ENCODE results near the gene HP1BP3. TPM values are rescaled to one million over a fixed set of nuclear protein-coding genes. Genes with fewer than 3 reads are reported as not detected.

The HP1BP3 gene
- polyA plus RNA-seq, 3 donors: 51.6 to 108 (median 70.0) TPM

DNA sequence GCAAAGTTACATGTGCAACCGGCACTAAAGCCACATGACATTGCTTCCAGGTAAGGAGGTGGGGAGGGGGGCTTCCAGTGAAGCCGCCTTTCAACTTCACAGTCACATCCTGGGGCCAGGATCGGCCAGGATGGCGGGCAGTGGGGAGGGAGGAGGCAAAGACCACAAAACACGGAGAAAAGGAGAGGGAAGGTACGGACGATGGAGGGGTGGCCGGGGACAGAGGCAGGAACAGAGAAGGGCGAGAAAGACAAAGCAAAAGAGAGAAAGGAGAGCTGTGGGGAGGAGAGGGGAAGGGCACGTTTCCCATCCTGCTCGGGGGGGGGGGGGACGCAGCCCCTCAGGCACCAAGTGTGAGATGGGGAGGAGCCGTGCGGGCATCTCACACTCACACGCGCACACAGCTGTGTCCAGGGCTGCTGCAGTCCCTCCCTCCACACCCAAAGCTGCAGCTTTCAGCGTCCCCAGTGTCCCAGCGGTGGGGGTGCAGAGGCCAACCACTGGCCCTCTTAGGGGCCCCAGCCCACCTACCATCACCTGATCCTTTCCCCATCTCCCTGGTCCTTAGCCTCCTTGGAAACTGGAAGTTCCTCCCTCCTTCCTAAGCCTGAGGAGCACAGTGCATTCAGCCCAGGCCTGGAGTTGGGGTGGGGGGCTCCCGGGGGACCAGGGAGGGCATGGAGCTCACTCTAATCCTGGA lies 57.0 kb downstream of the HP1BP3 start:
- WGBS, 3 donors: 15 to 22% (median 15%) methylated on average over 14 to 19 of the region's 19 CpGs
- H3K27ac ChIP-seq (ENCODE audit: low read depth, low read length): no peak overlapping the region

DNA sequence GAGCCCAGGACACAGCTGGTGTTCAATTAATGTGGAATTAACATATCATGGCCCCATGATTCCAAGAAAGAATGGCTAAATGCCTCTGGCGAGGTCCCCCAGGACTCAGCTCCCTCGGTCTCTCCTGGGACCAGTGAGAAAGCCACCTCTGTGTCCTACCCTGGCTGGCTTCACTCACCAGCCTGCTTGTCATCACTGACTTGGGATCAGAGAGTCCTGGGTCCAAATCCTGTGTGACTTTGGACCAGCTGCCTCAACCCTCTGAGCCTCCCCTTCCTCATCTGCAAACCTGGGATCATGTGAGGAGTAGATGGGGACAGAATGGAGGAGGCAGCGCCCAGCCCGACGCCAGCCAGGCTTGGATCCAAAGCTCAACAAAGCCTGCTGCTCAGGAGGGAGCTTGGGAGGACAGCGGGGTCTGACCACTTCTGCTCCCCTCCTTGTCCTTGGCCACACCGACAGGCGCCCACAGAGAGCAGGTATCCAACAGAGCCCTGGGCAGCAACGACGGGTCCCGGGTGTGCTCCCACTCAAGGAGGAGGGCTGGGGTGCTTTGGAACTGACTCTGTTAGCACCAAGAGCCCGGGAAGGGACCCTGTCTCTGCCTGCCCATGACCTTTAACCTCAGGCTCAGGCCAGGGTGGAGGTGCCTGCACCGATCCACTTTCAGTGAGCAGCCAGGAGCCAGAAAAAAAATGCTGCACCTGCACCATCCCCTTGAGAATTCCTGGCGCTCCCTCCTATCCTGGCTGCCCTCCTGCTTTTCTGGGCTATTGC lies 57.8 kb downstream of the HP1BP3 start:
- 51 to 60% (median 56%) methylated on average over 14 of the region's 14 CpGs for WGBS, 3 donors
- H3K27ac ChIP-seq (ENCODE audit: low read depth, low read length): no peak overlapping the region

DNA sequence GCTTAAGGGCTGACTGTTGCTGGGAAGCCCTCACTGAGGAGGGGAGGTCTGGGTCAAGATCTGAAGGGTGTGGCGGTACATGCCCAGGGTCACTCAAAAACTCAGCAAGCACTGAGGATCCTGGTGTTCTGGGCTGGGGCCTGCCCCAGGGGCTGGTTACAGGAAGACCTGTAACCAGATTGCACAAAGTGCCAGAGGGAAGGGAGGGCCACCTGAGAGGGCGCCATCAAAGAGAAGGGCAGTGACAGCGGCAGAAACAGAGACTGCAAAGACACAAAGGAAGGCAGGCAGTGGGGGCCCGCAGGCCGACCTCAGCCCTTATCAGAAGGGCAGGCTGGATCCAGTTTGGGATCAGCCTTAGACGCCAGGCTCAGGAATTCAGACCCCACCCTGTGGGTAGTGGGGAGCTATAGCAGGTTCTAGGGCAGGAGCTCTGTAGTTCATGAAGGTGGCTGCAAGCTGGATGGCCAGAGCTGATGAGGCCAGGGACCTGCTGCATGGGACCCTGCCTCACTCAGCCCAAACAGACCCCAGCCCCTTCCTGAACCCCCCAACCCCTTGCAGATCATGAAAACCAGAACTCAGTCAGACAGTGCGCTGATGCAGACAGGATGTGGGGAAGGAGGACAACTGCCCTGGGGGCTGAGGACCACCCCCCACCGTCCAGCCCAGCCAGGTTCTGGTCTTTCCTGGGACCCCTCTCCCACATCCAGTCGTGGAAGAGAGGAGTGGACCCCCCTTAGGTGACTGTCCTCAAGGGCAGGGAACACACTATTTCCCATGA lies 58.5 kb downstream of the HP1BP3 start:
- WGBS, 3 donors: 54 to 72% (median 63%) methylated on average over 9 of the region's 9 CpGs
- no peak overlapping the region for H3K27ac ChIP-seq (ENCODE audit: low read depth, low read length)

DNA sequence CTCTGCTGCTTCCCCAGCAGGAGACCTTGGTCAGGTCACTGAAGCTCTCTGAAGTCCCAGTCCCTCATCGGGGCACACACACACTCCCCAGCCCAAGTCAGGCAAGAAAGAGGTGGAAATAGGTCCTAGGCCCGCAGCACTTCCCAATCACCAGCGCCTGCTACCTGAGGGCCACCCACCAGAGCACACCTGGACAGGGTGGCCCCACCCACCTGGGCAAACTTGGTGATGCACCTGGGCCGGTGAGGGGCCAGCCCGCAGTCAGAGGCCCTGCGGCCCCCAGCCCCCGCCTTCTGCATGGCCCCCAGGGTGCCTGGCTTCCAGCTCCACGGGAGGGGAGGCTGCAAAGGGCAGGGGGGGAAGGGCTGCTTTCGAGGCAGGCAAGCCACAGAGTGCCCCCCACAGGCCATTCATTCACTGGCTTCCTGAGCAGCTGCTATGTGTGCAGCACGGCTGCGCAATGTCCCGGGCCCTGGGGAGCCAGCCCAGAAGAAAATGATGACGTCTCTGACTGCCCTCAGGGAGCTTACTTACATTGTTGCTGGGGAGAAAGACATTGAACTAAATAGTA lies 59.3 kb downstream of the HP1BP3 start:
- 45 to 51% (median 49%) methylated on average over 13 of the region's 13 CpGs for WGBS, 3 donors
- no peak overlapping the region for H3K27ac ChIP-seq (ENCODE audit: low read depth, low read length)

DNA sequence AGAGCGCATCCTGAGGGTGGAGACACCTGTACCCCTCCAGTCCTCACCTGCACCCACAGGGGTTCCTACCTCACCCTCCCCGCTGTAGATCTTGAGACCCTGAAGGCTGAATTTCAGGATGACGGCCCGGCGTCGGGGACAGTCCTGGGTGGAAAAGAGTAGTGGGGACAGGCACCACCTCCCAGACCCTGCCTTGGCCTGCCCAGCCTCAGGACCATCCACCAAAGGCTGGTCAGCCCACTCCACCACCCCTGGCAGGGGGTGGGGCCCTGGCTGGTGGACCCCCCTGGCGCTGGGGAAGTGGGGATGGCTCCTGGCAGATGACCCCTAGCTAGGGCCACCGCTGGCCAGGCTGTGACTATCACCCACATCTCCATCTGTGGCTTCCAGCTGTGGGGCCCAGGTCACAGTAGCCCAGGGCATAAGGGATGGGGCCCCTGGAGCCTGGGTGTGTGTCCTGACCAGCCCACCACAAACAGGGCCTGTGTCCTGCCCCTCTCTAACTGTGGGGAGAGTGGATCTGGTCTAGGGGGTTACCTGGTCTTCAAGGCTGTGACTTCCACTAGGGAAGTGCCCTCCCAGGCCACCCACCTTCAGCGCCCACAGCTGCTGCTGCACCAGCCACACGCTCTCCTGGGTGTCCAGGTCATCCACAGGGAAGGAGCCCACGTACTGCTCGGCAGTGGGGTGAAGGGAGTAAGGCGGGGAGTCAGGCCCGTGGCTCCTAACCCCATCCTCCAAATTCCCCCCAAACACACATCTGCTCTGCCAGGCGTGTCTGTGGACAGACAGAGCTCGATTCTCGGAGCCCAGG lies 60.0 kb downstream of the HP1BP3 start:
- 91 to 93% (median 91%) methylated on average over 17 of the region's 17 CpGs for WGBS, 3 donors
- H3K27ac ChIP-seq (ENCODE audit: low read depth, low read length): no peak overlapping the region

DNA sequence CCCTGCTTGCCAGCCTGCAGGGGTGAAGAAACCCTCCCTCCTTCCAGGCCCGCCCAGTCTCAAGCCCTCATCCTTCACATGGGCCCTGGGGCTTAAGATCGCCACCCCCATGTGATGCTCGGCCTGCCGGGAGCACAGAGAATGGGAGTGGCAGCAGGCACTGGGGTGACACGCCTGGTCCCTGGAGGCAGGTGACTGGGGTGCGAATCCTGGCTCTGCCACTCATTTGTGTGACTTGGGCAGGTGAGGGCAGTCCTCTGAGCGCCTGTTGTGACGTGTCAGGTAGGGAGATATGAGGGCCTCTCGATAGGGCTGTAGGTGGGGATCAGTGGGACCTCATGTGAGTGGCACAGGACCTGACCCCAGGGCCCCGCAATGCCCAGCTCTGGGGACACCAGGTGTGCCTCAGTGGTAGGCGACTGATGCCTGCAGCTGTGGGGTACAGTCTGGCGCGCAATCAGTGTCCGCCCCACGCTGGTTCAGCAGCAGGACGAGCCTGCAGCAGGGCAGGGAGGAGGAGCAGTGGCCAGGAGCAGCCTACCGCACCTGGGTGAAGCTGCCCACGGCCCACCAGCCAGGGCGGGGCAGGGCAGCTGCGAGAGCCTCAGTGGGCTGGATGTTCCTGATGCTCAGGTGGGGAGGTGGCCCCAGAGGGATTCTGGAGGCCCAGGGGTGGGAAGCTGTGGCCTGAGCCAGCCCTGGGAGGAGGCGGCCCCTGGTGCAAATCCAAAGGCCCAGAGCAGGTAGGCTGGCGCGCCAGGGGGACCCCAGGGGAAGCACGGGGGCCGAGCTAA lies 60.8 kb downstream of the HP1BP3 start:
- WGBS, 3 donors: 87 to 90% (median 89%) methylated on average over 23 to 25 of the region's 25 CpGs
- H3K27ac ChIP-seq (ENCODE audit: low read depth, low read length): no peak overlapping the region

DNA sequence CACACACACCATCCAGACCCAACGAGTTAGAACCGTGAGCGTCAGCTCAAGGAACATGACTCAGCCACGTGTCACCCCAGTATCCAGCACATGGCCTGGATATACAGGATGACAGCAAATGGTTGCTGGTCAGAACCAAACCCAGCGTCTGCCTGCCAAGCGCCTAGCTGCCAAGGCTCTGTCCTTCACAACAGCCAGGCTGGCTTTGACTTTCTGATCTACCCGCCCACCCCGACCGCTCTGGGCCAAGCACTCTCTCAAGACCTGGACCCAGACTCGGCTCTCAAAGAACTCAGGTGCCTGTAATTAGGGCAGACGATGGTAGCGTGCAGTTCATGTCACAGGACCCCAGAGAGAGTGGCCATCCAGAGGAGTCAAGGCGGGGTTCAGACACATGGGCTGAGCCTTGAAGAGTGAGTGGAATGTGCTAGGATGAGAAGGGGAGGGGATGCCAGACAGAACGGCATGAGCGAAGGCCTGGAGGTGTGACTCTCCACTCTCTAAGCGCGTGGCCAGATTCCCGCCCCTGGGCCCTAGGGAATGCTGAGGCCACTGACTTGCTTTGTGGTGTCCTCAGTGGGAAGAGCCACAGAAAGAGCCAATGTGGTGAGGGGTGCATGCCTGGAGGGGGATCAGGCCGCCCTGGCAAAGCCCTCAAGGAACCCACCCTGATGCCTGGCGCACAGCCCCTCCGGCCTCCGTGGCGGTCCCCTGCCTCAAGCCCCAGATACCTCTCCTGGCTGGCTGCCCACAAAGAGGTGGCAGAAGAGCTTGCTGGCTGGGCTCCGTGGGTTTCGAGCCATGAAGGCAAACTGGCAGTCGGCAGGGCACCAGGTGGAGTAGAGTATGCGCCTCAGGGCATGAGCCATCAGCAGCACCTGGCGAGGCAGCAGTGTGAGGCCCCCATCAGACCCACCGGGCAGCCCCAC lies 61.7 kb downstream of the HP1BP3 start:
- H3K27ac ChIP-seq (ENCODE audit: low read depth, low read length): no peak overlapping the region
- 71 to 86% (median 78%) methylated on average over 25 to 29 of the region's 29 CpGs for WGBS, 3 donors

DNA sequence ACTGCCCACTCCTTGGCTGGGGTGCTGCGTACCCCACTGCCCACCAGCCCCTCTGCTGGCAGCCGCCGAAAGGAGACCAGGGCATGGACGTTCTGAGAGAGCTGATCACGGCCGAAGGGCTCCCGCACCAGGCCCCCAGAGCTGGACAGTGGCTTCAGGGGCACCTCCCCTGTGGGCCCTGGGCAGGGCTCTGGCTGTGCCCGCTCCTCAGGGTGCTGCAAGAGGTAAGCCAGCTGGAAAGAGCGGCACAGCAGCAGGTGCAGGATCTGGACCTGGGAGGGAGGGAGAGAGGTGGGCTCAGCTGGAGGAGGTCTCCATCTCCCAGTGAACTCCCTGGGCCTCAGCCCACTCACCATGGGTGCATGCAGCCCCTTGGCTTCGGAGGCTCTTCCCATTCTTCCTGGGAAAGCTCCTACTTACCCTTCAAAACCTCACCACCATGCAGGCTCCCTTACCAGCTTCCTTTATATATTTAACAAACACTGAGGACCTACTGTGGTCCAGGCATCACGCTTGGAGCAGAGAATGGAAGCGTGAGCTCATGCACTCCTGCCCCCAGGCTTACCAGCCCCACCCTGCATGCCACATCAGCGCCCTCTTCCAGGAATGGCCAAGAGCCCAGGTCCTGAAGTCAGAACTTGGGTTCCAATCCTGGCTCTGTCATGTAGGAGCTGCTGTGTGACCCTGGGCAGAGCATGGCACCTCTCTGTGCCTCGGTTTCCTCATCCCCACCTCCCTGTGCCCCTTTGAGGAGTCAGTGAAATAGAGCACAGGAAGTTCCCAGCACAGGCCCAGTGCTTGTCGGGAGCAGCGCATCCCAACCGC lies 62.5 kb downstream of the HP1BP3 start:
- WGBS, 3 donors: 91 to 93% (median 92%) methylated on average over 17 of the region's 17 CpGs
- no peak overlapping the region for H3K27ac ChIP-seq (ENCODE audit: low read depth, low read length)

DNA sequence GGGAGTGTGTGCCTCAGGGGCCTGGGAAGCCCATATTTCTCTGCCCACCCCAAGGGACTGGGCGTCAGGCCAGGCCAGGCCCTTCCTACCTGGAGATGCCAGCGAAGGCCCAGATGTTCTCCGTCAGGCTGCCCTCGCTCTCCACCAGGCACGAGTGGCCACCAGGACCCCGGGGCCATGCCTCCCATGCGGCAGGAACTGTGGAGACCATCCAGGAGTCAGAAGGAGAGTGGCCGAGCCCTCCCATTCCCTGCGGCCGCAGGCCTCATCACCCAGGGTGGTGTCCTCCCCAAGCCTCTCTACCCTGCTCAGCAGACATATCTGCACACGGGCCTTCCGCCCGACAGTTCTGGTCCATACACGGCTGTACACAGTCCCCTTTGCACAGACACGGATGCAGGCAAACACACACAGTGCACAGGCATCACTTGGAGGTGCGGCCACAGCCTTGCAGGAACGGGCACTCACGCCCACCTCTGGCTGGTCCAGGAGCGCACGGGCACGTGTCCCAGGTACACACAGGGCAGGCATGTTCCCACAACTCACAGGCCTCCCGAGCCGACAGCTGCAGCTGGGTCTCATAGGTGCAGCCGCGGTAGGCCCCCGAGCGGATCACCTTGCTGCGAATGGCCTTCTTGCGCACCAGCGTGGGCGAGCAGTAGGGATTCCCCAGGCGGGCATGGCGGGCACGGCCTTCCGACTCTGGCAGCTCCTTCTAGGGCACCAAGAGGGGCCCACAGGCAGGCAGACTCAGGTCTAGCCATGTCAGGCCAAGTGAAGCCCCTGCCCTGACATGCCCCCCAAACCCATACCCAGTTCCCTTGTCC lies 63.4 kb downstream of the HP1BP3 start:
- WGBS, 3 donors: 87 to 94% (median 92%) methylated on average over 28 to 35 of the region's 35 CpGs

DNA sequence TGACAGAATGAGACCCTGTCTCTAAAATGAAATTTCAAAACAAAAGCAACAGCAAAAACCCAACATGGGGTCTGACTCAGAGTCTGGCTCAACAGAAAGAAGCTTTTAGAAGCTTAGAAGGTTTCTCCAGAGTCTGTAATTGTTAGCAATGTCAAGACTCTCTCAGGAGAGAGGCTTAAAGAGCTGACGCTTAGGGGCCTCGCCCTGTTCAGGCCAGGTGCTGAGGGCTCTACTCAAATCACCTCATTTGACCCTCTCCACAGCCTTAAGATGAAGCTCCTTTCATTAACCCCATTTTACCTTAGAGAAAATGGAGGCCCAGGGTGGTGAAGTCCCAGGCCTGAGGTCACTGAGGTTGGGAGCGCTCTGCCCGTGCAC lies 64.0 kb downstream of the HP1BP3 start:
- WGBS, 3 donors: 88 to 91% (median 89%) methylated on average over 4 of the region's 4 CpGs
- no peak overlapping the region for H3K27ac ChIP-seq (ENCODE audit: low read depth, low read length)

More for the DNA sequence above, 63.4 kb downstream of the HP1BP3 start:
- no peak overlapping the region for H3K27ac ChIP-seq (ENCODE audit: low read depth, low read length)

DNA sequence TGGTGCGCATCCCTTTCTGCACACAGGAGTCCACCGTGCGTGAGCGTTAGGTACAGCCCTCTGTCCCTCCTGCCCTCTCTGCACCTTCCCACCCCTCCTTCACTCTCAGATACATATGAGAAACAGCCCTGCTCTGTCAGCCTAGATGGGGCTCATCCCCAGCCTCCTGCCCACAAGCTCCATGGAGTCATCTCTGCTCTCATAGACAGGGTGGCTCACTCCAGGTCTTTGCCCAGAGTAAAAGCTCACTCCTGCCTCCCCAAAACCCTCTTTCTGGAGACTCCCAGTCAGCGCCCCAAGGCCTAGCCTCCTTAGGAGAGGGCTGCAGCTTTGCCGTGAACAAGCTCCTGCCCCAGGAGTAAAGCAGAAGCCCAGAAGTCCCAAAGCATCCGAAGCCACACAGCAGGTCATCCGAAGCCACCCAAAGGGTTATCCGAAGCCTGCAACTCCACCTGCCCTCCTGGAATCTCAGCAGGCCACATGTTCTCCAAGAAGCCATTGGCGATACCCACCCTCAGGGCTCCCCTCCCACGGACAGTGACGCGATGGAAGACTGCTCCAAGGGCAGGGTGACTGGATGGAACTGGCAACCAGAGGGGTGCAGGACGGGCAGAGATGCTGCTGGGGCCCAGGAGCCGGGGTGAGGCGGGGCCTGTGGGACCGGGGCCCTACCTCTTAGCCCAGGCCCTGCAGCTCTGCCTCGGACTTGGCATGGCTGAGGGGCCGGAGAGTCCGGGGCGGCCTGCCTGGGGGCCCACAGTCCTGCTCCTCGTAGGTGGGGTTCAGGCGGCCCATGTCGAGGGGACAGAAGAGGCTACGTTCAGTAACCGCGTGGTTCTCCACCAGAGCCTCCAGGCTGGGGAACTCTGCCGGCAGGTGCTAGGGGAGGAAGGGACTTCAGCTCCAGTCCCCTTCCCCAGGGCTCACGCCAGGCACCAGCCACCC lies 65.7 kb downstream of the HP1BP3 start:
- 91 to 92% (median 92%) methylated on average over 26 to 29 of the region's 29 CpGs for WGBS, 3 donors
- no peak overlapping the region for H3K27ac ChIP-seq (ENCODE audit: low read depth, low read length)

DNA sequence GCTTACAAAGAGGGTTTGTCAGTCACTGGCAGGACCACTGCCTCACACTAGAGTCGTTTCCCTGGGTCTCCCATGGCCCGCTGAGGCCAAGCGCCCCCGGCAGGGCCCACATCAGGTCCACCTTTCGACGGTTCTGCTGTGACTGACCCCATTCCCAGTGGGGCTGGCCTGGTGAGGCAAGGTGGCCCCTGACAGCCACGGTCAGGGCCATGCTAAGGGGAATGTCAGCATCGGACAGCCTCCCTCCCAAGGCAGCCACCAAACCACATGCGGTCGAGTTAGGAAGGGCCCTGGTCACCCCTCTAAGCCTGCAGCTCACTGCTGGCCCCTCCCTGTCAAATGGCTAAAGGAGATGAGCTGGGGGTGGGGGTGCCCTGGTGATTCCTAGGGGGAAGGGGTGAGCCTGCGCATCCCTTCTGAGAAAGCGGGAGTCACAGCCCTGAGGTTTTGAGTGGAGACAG lies 66.4 kb downstream of the HP1BP3 start:
- WGBS, 3 donors: 86 to 90% (median 89%) methylated on average over 12 of the region's 12 CpGs
- no peak overlapping the region for H3K27ac ChIP-seq (ENCODE audit: low read depth, low read length)

DNA sequence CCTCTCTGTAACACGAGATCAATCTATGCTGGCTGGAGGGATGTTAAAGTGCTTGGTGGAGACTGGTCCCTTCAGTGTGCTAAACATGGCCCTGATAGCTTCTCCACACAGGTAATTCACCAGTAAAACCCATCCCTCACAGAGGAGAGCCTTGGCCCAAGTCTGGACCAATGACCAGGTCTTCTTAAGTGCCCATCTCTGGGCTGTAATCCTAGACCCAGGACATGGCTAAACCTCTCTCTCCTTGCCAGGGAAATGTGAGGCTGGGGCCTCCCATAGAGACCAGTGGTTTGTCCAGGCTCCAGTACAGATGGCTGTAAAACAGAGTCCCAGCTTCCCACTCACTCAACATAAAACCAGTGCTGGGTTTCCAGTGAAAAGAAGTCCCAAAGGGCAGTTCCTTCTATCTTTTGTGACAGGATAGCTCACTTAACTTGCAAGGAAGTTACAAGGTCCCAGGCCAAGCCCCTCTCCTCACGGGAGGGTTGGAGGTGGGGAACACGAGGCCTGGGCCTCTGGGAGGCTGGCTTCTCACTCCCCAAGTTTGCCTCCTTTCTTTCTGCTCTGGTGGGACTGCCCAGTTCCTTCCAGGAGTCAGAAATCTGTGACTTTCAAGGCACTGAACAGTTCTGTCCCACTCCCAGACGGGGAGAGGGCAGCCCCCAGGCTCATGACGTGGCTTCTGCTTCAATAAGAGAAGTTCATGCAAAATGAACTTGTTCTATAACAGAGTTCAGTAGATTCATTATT lies 67.1 kb downstream of the HP1BP3 start:
- no peak overlapping the region for H3K27ac ChIP-seq (ENCODE audit: low read depth, low read length)
- 74 to 80% (median 78%) methylated on average over 5 of the region's 5 CpGs for WGBS, 3 donors
